ENCODE results near the gene AACS.

GRCh38 chr12:125131958-125132357 is 66.7 kb downstream of the AACS start:
- no peak for TF ChIP-seq ZNF558 (tag by site-specific recombination; IDR thresholded peaks at IDR 0.05)
- no peak for TF ChIP-seq ZNF544 (tag by site-specific recombination; IDR thresholded peaks at IDR 0.05)
- no peak for TF ChIP-seq BCL11A (tag by site-specific recombination; IDR thresholded peaks at IDR 0.05; ENCODE audit: low read depth)
- TF ChIP-seq ZNF24 (tag by site-specific recombination; IDR thresholded peaks at IDR 0.05), result no peak
- no peak for TF ChIP-seq ZNF555 (tag by site-specific recombination; conservative IDR thresholded peaks at IDR 0.05)
- TF ChIP-seq ZNF398 (tag by site-specific recombination; IDR thresholded peaks at IDR 0.05), result no peak
- no peak for TF ChIP-seq SP2 (tag by site-specific recombination; IDR thresholded peaks at IDR 0.05)
- TF ChIP-seq ZNF274 (IDR thresholded peaks at IDR 0.05; ENCODE audit: low read length), result no peak
- TF ChIP-seq ZNF274 (tag by site-specific recombination; IDR thresholded peaks at IDR 0.05; ENCODE audit: borderline replicate concordance), result no peak
- TF ChIP-seq CTCF (tag by site-specific recombination; IDR thresholded peaks at IDR 0.05), result no peak
- TF ChIP-seq ZNF76 (tag by site-specific recombination; IDR thresholded peaks at IDR 0.05; ENCODE audit: borderline replicate concordance, low read depth), result no peak
- no peak for TF ChIP-seq ZBTB11 (tag by site-specific recombination; conservative IDR thresholded peaks at IDR 0.05; ENCODE audit: low read depth)
- no peak for TF ChIP-seq ZNF324 (tag by site-specific recombination; IDR thresholded peaks at IDR 0.05)
- TF ChIP-seq ZNF140 (tag by site-specific recombination; IDR thresholded peaks at IDR 0.05), result no peak
- no peak for TF ChIP-seq REST (tag by site-specific recombination; IDR thresholded peaks at IDR 0.05)
